ENCODE measurements around the gene POU2F1.

DNA sequence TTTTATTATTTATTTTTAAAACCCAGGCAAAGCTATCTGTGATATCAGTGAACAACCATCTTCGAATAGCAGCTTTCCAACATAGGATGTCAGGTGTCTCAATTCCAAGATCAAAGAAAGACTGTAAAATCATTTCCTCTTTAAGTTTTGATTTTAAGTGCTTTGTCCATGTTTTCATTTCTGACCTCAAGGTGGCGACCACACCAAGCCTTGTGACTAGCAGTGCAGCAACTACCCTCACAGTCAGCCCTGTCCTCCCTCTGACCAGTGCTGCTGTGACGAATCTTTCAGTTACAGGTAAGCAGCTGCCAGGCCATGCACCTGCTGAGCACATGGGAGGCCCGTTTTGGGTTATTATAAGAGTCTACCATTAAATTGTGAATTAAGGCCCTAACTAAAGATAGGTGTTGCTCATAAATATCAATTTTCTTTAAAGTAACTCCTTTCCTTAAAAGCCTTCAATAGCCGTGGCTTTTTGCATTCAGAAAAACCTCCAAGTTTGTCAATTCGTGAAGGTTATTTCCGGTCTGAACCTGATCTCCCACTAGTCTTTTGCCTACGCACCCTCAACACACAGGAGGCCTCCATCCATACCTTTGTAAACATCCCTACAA, 180.7 kb downstream of the POU2F1 start:
- TF ChIP-seq POLR2A (IDR thresholded peaks at IDR 0.05): no peak
- TF ChIP-seq, protein P1, sequence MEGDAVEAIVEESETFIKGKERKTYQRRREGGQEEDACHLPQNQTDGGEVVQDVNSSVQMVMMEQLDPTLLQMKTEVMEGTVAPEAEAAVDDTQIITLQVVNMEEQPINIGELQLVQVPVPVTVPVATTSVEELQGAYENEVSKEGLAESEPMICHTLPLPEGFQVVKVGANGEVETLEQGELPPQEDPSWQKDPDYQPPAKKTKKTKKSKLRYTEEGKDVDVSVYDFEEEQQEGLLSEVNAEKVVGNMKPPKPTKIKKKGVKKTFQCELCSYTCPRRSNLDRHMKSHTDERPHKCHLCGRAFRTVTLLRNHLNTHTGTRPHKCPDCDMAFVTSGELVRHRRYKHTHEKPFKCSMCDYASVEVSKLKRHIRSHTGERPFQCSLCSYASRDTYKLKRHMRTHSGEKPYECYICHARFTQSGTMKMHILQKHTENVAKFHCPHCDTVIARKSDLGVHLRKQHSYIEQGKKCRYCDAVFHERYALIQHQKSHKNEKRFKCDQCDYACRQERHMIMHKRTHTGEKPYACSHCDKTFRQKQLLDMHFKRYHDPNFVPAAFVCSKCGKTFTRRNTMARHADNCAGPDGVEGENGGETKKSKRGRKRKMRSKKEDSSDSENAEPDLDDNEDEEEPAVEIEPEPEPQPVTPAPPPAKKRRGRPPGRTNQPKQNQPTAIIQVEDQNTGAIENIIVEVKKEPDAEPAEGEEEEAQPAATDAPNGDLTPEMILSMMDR (IDR thresholded peaks at IDR 0.05): peak in 4 of 6 experiments; percentile 29 to 53 (median 52)

Data from thyroid gland (tissue), 4 donors.